C4-2B (cell line): ENCODE results near the gene LDLRAD3.

Experiments
- CTCF ChIP-seq: fragments of 450-650 bp; conservative IDR thresholded peaks from 2 replicates; pipeline ENCODE4 v1.5.1; 2017; ENCODE audit warnings: mild to moderate bottlenecking
- ZFX ChIP-seq: fragments of 450-650 bp; IDR thresholded peaks from 2 replicates; pipeline ENCODE4 v1.6.1; 2017

DNA sequence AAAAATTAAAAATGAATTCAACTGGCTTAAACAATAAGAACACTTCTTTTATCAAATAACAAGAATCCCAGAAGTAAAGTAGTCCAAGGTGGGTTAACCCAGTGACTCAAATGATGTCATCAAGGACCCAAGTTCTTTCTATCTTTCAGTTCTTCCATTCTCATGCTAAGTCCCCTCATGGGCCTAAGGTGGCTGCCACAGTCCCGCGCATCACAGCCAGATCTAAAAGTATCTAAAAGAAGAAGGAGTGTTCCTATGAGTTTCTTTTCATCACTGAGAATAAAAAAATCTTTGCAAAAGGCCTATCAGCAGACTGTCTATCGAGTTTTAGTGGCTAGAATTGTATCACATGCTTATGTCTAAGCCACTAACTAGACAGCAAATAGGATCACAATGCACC, 37.2 kb upstream of the LDLRAD3 start:
- TF ChIP-seq CTCF, result no peak
- no peak for TF ChIP-seq ZFX
